ENCODE measurements around the gene EHD1.
"Not testable (repeated sequence)": the region's sequence is repeated elsewhere in the genome, so short reads cannot be mapped to it uniquely, and the experiment has no call there.

The EHD1 gene

GRCh38 chr11:64855596-64856304 lies 22.7 kb downstream of the EHD1 start:
- no peak for DNase-seq

GRCh38 chr11:64854534-64855502 lies 23.6 kb downstream of the EHD1 start:
- DNase-seq: no peak

- no peak for DNase-seq
Observed at GRCh38 chr11:64854157-64854533, 24.3 kb downstream of the EHD1 start.

GRCh38 chr11:64853709-64854108 lies 24.7 kb downstream of the EHD1 start:
- DNase-seq: no peak

- no peak for DNase-seq
Observed at GRCh38 chr11:64852804-64853509, 25.5 kb downstream of the EHD1 start.

GRCh38 chr11:64851831-64852351 lies 26.5 kb downstream of the EHD1 start:
- no peak for DNase-seq

- no peak for DNase-seq
Observed at GRCh38 chr11:64850979-64851567, 27.3 kb downstream of the EHD1 start.

GRCh38 chr11:64849598-64850356 lies 28.6 kb downstream of the EHD1 start:
- no peak for DNase-seq

GRCh38 chr11:64848826-64849597 lies 29.4 kb downstream of the EHD1 start:
- DNase-seq: no peak

GRCh38 chr11:64848214-64848825 lies 30.1 kb downstream of the EHD1 start:
- DNase-seq: no peak

GRCh38 chr11:64846998-64847666 lies 31.3 kb downstream of the EHD1 start:
- peak; percentile 73 to 76 for DNase-seq

GRCh38 chr11:64845776-64846129 lies 32.7 kb downstream of the EHD1 start:
- not testable (repeated sequence) for DNase-seq

- DNase-seq: no peak
Observed at GRCh38 chr11:64845129-64845775, 33.2 kb downstream of the EHD1 start.

GRCh38 chr11:64844330-64845128 lies 33.9 kb downstream of the EHD1 start, which contains the start of gene CDC42BPG:
CDC42BPG (minus strand) TSS chr11:64844653; CDS start chr11:64844569, 84 bp downstream.
- DNase-seq: peak; percentile 57

GRCh38 chr11:64843686-64844329 lies 34.6 kb downstream of the EHD1 start:
- DNase-seq: no peak

- no peak for DNase-seq
Observed at GRCh38 chr11:64842851-64843685, 35.4 kb downstream of the EHD1 start.

- DNase-seq: no peak
Observed at GRCh38 chr11:64842366-64842759, 36.1 kb downstream of the EHD1 start.
